Measurements from ENCODE around the gene FGA.

Gene FGA

DNA sequence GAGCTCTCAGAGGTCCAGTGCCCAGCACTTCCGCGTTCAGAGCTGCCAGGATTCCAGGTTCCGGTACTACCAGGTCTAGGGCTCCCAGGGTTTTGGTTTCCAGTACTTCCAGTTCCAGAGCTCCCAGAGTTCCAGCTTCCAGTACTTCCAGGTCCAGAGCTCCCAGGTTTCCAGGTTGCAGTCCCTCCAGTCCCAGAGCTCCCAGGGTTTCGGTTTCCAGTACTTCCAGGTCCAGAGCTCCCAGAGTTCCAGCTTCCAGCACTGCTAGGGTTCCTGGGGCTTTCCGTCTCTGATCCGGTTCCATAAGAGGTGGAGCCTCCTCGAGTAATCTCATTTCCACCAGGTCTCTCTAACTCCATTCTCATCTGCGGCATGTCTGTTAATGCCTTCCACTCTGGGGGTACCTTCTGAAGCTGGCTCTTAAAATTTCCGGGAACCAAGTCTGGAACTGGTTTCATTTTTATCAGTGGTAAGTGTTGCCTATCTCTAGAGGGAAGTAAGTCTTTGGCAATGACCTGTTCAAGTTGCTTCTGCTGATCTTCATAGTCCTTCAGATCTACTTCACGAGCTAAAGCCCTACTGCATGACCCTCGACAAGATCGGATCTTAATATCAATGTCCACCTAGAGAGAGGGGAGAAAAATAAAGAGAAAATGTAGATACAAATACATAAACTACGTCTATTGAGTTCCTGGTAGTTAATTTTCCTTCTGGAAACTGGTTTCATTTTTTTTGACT lies 4.1 kb downstream of the FGA start:
- H3K9me3 ChIP-seq (ENCODE audit: control insufficient read depth, low read length), result no peaks in the 10 kb centered on the region
- H3K4me3 ChIP-seq (ENCODE audit: low read length), result no peak overlapping the region
- no peak overlapping the region for H3K9ac ChIP-seq (ENCODE audit: low read length)
- no peaks in the 10 kb centered on the region for H3K4me1 ChIP-seq (ENCODE audit: control insufficient read depth, insufficient read depth, low read length)
- no peaks in the 10 kb centered on the region for H3K36me3 ChIP-seq (ENCODE audit: control insufficient read depth, insufficient read depth, low read length)
- no peaks in the 10 kb centered on the region for H3K27me3 ChIP-seq (ENCODE audit: control insufficient read depth, insufficient read depth, low read length)

DNA sequence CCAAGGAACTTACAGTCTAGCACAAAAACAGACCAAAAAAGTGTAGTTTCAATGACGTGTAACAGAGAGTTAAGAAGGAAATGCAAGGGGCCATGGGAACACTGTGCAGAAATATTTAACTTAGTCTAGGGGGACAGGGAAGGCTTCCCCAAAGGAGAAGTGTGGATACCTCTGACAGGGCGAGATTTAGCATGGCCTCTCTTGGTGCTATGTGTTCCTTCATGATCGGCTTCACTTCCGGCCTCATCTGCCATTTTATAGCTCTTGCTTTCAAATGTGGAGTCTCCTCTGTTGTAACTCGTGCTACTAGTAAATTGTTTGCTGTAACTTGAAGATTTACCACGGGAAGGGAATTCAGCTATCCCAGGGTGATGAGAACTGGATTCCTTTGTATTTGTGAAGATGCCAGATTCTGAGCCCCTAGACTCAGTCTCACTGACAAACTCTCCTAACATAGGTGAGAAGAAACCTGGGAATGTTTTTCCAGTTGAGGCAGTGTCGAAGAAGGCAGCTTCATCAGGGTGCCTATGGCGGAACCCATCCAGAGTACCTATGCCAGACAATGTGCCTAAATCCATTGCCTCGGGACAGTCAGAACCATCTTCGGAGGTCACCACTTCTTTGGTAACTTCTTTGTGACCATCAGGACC lies 5.0 kb downstream of the FGA start:
- H3K9ac ChIP-seq (ENCODE audit: low read length), result no peak overlapping the region
- H3K27me3 ChIP-seq (ENCODE audit: control insufficient read depth, insufficient read depth, low read length), result no peaks in the 10 kb centered on the region
- H3K4me1 ChIP-seq (ENCODE audit: control insufficient read depth, insufficient read depth, low read length), result no peaks in the 10 kb centered on the region
- no peaks in the 10 kb centered on the region for H3K36me3 ChIP-seq (ENCODE audit: control insufficient read depth, insufficient read depth, low read length)
- H3K4me3 ChIP-seq (ENCODE audit: low read length), result no peak overlapping the region
- no peaks in the 10 kb centered on the region for H3K9me3 ChIP-seq (ENCODE audit: control insufficient read depth, low read length)

DNA sequence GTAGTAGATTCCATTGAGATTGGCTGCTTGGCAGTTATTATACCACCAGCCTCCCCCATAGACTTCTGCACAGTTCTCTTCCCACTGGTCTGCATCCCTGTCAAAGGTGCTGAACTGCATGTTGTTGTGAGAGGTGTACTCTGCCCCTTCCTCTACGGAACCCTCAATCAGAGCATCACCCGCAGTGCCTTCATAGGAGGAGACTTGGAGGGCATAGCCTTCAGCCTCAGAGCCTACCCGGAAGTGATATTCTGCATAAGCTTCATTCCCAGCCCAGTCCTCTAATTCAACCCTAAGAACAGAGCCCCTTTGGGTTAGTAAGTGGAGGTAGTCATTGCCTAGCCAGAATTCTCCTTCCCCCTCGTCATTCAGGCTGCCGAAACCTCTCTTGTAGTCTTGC lies 6.3 kb downstream of the FGA start:
- H3K4me1 ChIP-seq (ENCODE audit: control insufficient read depth, insufficient read depth, low read length), result no peaks in the 10 kb centered on the region
- H3K9me3 ChIP-seq (ENCODE audit: control insufficient read depth, low read length), result no peaks in the 10 kb centered on the region
- no peak overlapping the region for H3K4me3 ChIP-seq (ENCODE audit: low read length)
- no peaks in the 10 kb centered on the region for H3K36me3 ChIP-seq (ENCODE audit: control insufficient read depth, insufficient read depth, low read length)
- no peak overlapping the region for H3K9ac ChIP-seq (ENCODE audit: low read length)
- no peaks in the 10 kb centered on the region for H3K27me3 ChIP-seq (ENCODE audit: control insufficient read depth, insufficient read depth, low read length)

DNA sequence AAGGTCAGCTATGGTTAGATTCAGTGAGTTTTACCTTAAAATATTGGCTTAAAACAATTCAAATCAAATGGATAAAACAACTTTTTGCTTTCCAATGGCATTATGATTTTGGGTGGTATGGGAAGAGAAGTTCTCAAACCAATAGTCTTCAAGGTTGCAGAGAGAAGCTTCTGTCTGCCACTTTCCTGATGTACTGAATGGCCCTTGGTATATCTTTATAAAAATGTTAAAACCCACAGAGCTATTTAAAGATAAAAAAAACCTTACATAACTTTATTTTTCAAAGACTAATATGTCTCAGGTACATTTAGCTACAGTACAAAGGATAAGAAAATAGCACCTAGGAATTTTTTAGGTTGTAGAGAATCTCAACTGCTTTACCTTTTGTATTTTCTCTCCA lies 6.9 kb downstream of the FGA start:
- Histone ChIP-seq H3K9ac (ENCODE audit: low read length) (no peak overlapping the region), H3K9me3 (ENCODE audit: control insufficient read depth, low read length) (no peaks in the 10 kb centered on the region), H3K4me3 (ENCODE audit: low read length) (no peak overlapping the region), H3K36me3 (ENCODE audit: control insufficient read depth, insufficient read depth, low read length) (no peaks in the 10 kb centered on the region), H3K4me1 (ENCODE audit: control insufficient read depth, insufficient read depth, low read length) (no peaks in the 10 kb centered on the region), H3K27me3 (ENCODE audit: control insufficient read depth, insufficient read depth, low read length) (no peaks in the 10 kb centered on the region)

DNA sequence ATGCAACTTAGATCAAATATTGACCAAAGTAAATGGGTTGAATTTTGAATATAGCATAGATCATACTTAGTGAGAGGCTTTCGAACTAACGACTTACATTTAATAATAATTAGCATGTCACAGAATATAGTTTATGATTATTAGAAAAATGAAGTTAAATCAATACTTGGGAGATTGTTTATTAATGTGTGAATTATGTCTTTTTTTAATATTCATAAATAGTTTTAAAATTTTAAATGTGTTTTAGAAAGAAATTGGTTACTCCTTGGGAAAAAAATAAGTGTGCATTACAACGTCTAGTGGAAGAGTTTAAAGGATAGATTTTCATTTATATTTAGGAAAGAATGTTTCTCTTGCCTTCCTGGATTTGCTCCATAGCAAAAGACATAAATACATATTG lies 7.3 kb downstream of the FGA start:
- Histone ChIP-seq H3K27me3 (ENCODE audit: control insufficient read depth, insufficient read depth, low read length) (no peaks in the 10 kb centered on the region), H3K9me3 (ENCODE audit: control insufficient read depth, low read length) (no peaks in the 10 kb centered on the region), H3K36me3 (ENCODE audit: control insufficient read depth, insufficient read depth, low read length) (no peaks in the 10 kb centered on the region), H3K9ac (ENCODE audit: low read length) (no peak overlapping the region), H3K4me1 (ENCODE audit: control insufficient read depth, insufficient read depth, low read length) (no peaks in the 10 kb centered on the region), H3K4me3 (ENCODE audit: low read length) (no peak overlapping the region)

DNA sequence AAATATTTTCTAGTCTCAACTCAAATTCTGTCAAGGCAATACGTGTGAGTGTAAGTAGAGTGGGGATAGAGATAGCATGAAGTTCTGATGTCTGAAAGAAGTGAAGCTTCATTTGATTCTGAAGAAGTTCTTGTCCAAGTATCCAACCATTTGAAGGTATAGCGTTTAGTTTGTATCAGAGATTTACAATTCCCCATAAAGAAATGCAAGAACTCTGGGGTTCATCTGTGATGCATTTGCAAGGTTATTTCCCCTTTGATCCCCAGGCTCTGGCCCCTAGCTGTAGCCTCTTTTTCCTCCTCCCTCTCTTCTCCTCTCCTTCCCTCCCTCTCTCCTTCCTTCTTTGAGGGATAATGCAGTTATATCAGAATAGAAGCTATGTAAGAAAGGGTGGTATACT lies 7.8 kb downstream of the FGA start:
- Histone ChIP-seq H3K9ac (ENCODE audit: low read length) (no peak overlapping the region), H3K4me3 (ENCODE audit: low read length) (no peak overlapping the region), H3K9me3 (ENCODE audit: control insufficient read depth, low read length) (no peaks in the 10 kb centered on the region)

DNA sequence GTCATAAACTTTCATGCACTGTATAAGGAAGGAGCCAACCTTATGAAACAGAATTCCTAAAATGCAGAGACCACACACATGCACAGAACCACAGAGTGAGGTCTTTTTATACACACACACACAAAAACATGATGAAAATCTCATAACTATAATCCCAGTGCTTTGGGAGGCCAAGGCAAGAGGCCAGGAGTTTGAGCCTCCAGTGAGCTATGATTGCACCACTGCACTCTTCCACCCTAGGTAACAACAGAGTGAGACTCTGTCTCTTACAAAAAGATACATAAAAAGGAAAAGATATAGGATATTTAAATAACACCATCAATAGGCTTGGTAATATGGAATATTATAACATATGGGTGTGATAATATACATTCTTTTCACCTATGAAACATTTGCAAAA lies 10.6 kb downstream of the FGA start:
- H3K27me3 ChIP-seq (ENCODE audit: control insufficient read depth, insufficient read depth, low read length), result no peaks in the 10 kb centered on the region
- no peaks in the 10 kb centered on the region for H3K4me1 ChIP-seq (ENCODE audit: control insufficient read depth, insufficient read depth, low read length)
- no peaks in the 10 kb centered on the region for H3K36me3 ChIP-seq (ENCODE audit: control insufficient read depth, insufficient read depth, low read length)
- H3K9me3 ChIP-seq (ENCODE audit: control insufficient read depth, low read length), result no peaks in the 10 kb centered on the region
- no peak overlapping the region for H3K9ac ChIP-seq (ENCODE audit: low read length)
- H3K4me3 ChIP-seq (ENCODE audit: low read length), result no peak overlapping the region

More for the DNA sequence above, 7.8 kb downstream of the FGA start:
- Histone ChIP-seq H3K27me3 (ENCODE audit: control insufficient read depth, insufficient read depth, low read length) (no peaks in the 10 kb centered on the region), H3K4me1 (ENCODE audit: control insufficient read depth, insufficient read depth, low read length) (no peaks in the 10 kb centered on the region), H3K36me3 (ENCODE audit: control insufficient read depth, insufficient read depth, low read length) (no peaks in the 10 kb centered on the region)

DNA sequence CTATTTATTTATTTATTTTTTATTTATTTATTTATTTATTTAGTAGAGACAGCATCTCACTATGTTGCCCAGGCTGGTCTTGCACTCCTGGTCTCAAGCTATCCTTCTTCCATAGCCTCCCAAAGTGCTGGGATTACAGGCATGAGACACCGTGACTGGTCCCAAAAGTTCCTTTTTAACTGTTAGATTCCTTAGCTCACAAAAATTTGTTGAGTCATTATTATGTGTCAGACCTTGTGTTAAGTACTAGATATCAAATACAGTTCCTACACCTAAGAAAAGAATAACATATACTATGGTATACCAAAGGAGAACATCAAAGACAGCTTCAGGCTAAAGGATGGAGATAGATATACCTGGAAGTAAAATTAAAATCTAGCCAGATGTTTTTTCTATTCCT lies 11.6 kb downstream of the FGA start:
- no peak overlapping the region for H3K4me3 ChIP-seq (ENCODE audit: low read length)
- H3K27me3 ChIP-seq (ENCODE audit: control insufficient read depth, insufficient read depth, low read length), result no peaks in the 10 kb centered on the region
- H3K4me1 ChIP-seq (ENCODE audit: control insufficient read depth, insufficient read depth, low read length), result no peaks in the 10 kb centered on the region
- H3K9me3 ChIP-seq (ENCODE audit: control insufficient read depth, low read length), result no peaks in the 10 kb centered on the region
- H3K9ac ChIP-seq (ENCODE audit: low read length), result no peak overlapping the region
- no peaks in the 10 kb centered on the region for H3K36me3 ChIP-seq (ENCODE audit: control insufficient read depth, insufficient read depth, low read length)

DNA sequence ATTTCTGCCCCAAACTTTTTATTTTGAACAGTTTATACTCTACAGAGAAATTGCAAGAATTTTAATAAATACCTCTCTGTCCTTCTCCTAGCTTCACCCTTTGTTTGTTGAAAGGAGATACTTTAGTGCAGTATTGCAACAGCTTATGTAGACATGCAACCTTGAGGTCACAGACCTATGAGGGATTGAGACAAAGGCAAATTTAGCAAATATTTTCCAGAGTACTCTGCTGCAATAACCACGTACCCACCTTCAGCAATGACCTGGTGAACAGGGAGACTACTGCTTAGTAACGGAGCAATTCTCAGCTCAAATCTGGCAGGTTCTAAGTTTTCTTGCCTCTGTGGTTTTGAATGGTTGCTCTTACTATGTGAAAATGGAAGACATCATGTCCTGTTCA lies 13.2 kb downstream of the FGA start:
- Histone ChIP-seq H3K4me3 (ENCODE audit: low read length) (no peak overlapping the region), H3K9me3 (ENCODE audit: control insufficient read depth, low read length) (no peaks in the 10 kb centered on the region), H3K36me3 (ENCODE audit: control insufficient read depth, insufficient read depth, low read length) (no peaks in the 10 kb centered on the region)

DNA sequence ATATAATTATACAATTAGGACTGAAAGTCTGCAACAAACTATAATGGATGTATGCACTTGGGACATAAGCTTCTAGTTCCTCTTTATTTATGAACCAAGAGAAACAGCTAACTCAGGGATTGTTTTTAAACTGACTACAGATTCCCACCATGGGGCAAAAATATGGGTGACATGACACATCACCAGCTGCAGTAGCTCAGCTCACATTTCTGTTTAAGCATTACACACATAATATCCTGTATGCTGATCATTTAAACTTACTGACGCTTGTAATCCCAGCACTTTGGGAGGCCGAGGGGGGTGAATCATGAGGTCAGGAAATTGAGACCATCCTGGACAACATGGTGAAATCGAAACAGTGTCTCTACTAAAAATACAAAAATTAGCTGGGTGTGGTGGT lies 16.2 kb downstream of the FGA start:
- Histone ChIP-seq H3K4me3 (ENCODE audit: low read length) (no peak overlapping the region), H3K27me3 (ENCODE audit: control insufficient read depth, insufficient read depth, low read length) (no peaks in the 10 kb centered on the region), H3K9ac (ENCODE audit: low read length) (no peak overlapping the region), H3K9me3 (ENCODE audit: control insufficient read depth, low read length) (no peaks in the 10 kb centered on the region), H3K36me3 (ENCODE audit: control insufficient read depth, insufficient read depth, low read length) (no peaks in the 10 kb centered on the region), H3K4me1 (ENCODE audit: control insufficient read depth, insufficient read depth, low read length) (no peaks in the 10 kb centered on the region)

More for the DNA sequence above, 13.2 kb downstream of the FGA start:
- Histone ChIP-seq H3K4me1 (ENCODE audit: control insufficient read depth, insufficient read depth, low read length) (no peaks in the 10 kb centered on the region), H3K9ac (ENCODE audit: low read length) (no peak overlapping the region), H3K27me3 (ENCODE audit: control insufficient read depth, insufficient read depth, low read length) (no peaks in the 10 kb centered on the region)

DNA sequence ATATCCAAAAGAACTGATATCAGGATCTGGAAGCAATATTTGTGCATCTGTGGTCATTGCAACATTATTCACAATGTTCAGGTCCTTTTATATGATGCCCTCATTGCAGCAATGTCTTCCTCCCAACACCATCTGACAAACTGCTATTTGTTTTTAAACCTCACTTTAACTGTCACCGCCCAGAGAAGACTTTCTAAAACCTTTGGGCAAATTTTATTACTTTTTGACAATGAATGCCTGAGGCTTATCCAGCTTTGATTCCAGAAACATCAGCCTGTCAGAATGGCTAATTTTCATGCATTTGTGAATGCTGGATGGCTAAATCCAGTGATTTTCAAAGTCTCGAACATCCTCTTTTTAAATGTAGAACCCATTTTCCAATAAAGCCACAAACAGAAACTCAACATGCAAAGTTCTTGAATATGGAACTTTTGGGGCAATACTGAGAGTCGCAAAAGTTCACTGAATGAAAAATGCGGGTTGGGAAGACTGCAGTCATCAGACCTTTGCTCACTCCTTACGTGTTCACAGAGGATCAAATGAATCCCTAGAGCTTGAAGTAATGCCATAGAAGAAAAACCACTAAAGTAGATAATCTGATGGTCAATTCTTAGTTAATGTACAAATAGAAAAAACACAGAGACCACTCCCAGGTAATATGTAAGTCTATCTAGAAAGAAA lies 17.2 kb downstream of the FGA start:
- Histone ChIP-seq H3K36me3 (ENCODE audit: control insufficient read depth, insufficient read depth, low read length) (no peaks in the 10 kb centered on the region), H3K4me3 (ENCODE audit: low read length) (no peak overlapping the region), H3K9me3 (ENCODE audit: control insufficient read depth, low read length) (no peaks in the 10 kb centered on the region), H3K9ac (ENCODE audit: low read length) (no peak overlapping the region), H3K4me1 (ENCODE audit: control insufficient read depth, insufficient read depth, low read length) (no peaks in the 10 kb centered on the region), H3K27me3 (ENCODE audit: control insufficient read depth, insufficient read depth, low read length) (no peaks in the 10 kb centered on the region)

DNA sequence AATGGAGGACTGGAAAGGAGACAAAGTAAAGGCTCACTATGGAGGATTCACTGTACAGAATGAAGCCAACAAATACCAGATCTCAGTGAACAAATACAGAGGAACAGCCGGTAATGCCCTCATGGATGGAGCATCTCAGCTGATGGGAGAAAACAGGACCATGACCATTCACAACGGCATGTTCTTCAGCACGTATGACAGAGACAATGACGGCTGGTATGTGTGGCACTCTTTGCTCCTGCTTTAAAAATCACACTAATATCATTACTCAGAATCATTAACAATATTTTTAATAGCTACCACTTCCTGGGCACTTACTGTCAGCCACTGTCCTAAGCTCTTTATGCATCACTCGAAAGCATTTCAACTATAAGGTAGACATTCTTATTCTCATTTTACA lies 21.0 kb downstream of the FGA start:
- H3K9ac ChIP-seq (ENCODE audit: low read length), result no peak overlapping the region
- H3K36me3 ChIP-seq (ENCODE audit: control insufficient read depth, insufficient read depth, low read length), result no peaks in the 10 kb centered on the region

More for the DNA sequence above, 21.0 kb downstream of the FGA start:
- Histone ChIP-seq H3K9me3 (ENCODE audit: control insufficient read depth, low read length) (no peaks in the 10 kb centered on the region), H3K4me3 (ENCODE audit: low read length) (no peak overlapping the region), H3K4me1 (ENCODE audit: control insufficient read depth, insufficient read depth, low read length) (no peaks in the 10 kb centered on the region), H3K27me3 (ENCODE audit: control insufficient read depth, insufficient read depth, low read length) (no peaks in the 10 kb centered on the region)
